HEK293 (cell line): ENCODE data around the gene FKBP4.

Experiments
- CTCF ChIA-PET: fragments of 350-600 bp; formaldehyde crosslinking; extraction: SDS; loops from one replicate; lab custom pipeline; 2021; ENCODE audit warnings: antibody characterized with exemption; lab: Yijun Ruan, JAX
- POLR2A ChIA-PET: fragments of 300-600 bp; formaldehyde crosslinking; extraction: SDS; loops from one replicate; lab custom pipeline; 2020; ENCODE audit warnings: antibody characterized with exemption, inconsistent platforms; lab: Yijun Ruan, JAX
- H3K27ac ChIP-seq: fragments of 200-500 bp; sonication (Bioruptor generic); 2 replicates; pipeline ENCODE4 v1.5.1; 2014; ENCODE audit warnings: low read depth, low read length, control low read depth, inconsistent platforms; ENCODE audit errors: extremely low read depth
- H3K36me3 ChIP-seq, 2 experiments: fragments of 200-500 bp in 1 of 2; sonication (Bioruptor generic) in 1 of 2; 1 replicate in 1 of 2; 2 replicates in 1 of 2; pipeline ENCODE4 v1.5.1; 2014 to 2017; ENCODE audit warnings: inconsistent platforms in 2 of 2, low read length in 2 of 2; ENCODE audit not compliant: control insufficient read depth in 2 of 2, insufficient read depth in 1 of 2
- H3K4me1 ChIP-seq: fragments of 200-500 bp; sonication (Bioruptor generic); 2 replicates; pipeline ENCODE4 v1.5.1; 2014; ENCODE audit warnings: mild to moderate bottlenecking, low read length, inconsistent platforms; ENCODE audit not compliant: control insufficient read depth, insufficient read depth
- H3K4me3 ChIP-seq: 2 replicates; pipeline ENCODE4 v1.5.1; 2011; ENCODE audit warnings: low read depth, mild to moderate bottlenecking, control low read depth, low read length, moderate library complexity
- H3K9me3 ChIP-seq: fragments of 200-500 bp; sonication (Bioruptor generic); 2 replicates; pipeline ENCODE4 v1.5.1; 2014; ENCODE audit warnings: low read depth, low read length, inconsistent platforms; ENCODE audit not compliant: control insufficient read depth, insufficient read depth
- GLI4 ChIP-seq: fragments of 450-650 bp; formaldehyde crosslinking; IDR thresholded peaks from 2 replicates; pipeline ENCODE4 v1.5.1; 2016; ENCODE audit warnings: missing biosample characterization, missing genetic modification characterization
- OSR2 ChIP-seq: fragments of 450-650 bp; formaldehyde crosslinking; IDR thresholded peaks from 2 replicates; pipeline ENCODE4 v1.5.1; 2016; ENCODE audit warnings: missing biosample characterization, missing genetic modification characterization
- PRDM6 ChIP-seq: fragments of 450-650 bp; formaldehyde crosslinking; IDR thresholded peaks from 2 replicates; pipeline ENCODE4 v1.5.1; 2017; ENCODE audit warnings: missing biosample characterization, missing genetic modification characterization
- SCRT2 ChIP-seq: fragments of 450-650 bp; formaldehyde crosslinking; IDR thresholded peaks from 2 replicates; pipeline ENCODE4 v1.5.1; 2016; ENCODE audit warnings: missing biosample characterization, missing genetic modification characterization
- SP7 ChIP-seq: fragments of 450-650 bp; formaldehyde crosslinking; IDR thresholded peaks from 2 replicates; pipeline ENCODE4 v1.5.1; 2016; ENCODE audit warnings: missing biosample characterization, missing genetic modification characterization
- ZBTB20 ChIP-seq: fragments of 450-650 bp; formaldehyde crosslinking; IDR thresholded peaks from 2 replicates; pipeline ENCODE4 v1.5.1; 2016; ENCODE audit warnings: missing biosample characterization, missing genetic modification characterization
- ZBTB8A ChIP-seq: fragments of 450-650 bp; formaldehyde crosslinking; IDR thresholded peaks from 2 replicates; pipeline ENCODE4 v1.5.1; 2016; ENCODE audit warnings: missing biosample characterization, missing genetic modification characterization
- ZFP37 ChIP-seq: fragments of 450-650 bp; formaldehyde crosslinking; IDR thresholded peaks from 2 replicates; pipeline ENCODE4 v1.5.1; 2016; ENCODE audit warnings: missing biosample characterization, missing genetic modification characterization
- ZFP69B ChIP-seq: fragments of 450-650 bp; formaldehyde crosslinking; IDR thresholded peaks from 2 replicates; pipeline ENCODE4 v1.5.1; 2016; ENCODE audit warnings: missing biosample characterization, missing genetic modification characterization
- ZNF10 ChIP-seq: fragments of 450-650 bp; formaldehyde crosslinking; IDR thresholded peaks from 2 replicates; pipeline ENCODE4 v1.5.1; 2017; ENCODE audit warnings: missing biosample characterization, missing genetic modification characterization
- ZNF175 ChIP-seq: fragments of 450-650 bp; formaldehyde crosslinking; IDR thresholded peaks from 2 replicates; pipeline ENCODE4 v1.5.1; 2016; ENCODE audit warnings: missing biosample characterization, missing genetic modification characterization
- ZNF223 ChIP-seq: fragments of 450-650 bp; formaldehyde crosslinking; IDR thresholded peaks from 2 replicates; pipeline ENCODE4 v1.5.1; 2016; ENCODE audit warnings: missing biosample characterization, missing genetic modification characterization
- ZNF239 ChIP-seq: fragments of 450-650 bp; formaldehyde crosslinking; IDR thresholded peaks from 2 replicates; pipeline ENCODE4 v1.5.1; 2016; ENCODE audit warnings: missing biosample characterization, missing genetic modification characterization
- ZNF280C ChIP-seq: fragments of 450-650 bp; formaldehyde crosslinking; IDR thresholded peaks from 2 replicates; pipeline ENCODE4 v1.5.1; 2016; ENCODE audit warnings: missing biosample characterization, missing genetic modification characterization
- ZNF302 ChIP-seq: fragments of 450-650 bp; formaldehyde crosslinking; IDR thresholded peaks from 2 replicates; pipeline ENCODE4 v1.5.1; 2016; ENCODE audit warnings: missing biosample characterization, missing genetic modification characterization, low read depth
- ZNF341 ChIP-seq: fragments of 450-650 bp; formaldehyde crosslinking; IDR thresholded peaks from 2 replicates; pipeline ENCODE4; 2016; ENCODE audit warnings: low read depth, missing biosample characterization, missing genetic modification characterization
- ZNF391 ChIP-seq: fragments of 450-650 bp; formaldehyde crosslinking; IDR thresholded peaks from 2 replicates; pipeline ENCODE4 v1.5.1; 2016; ENCODE audit warnings: low read depth, missing biosample characterization, missing genetic modification characterization, borderline replicate concordance
- ZNF548 ChIP-seq: fragments of 450-650 bp; formaldehyde crosslinking; IDR thresholded peaks from 2 replicates; pipeline ENCODE4 v1.5.1; 2016; ENCODE audit warnings: missing biosample characterization, missing genetic modification characterization
- ZNF600 ChIP-seq: fragments of 450-650 bp; formaldehyde crosslinking; IDR thresholded peaks from 2 replicates; pipeline ENCODE4 v1.5.1; 2016; ENCODE audit warnings: missing biosample characterization, missing genetic modification characterization
- ZNF670 ChIP-seq: fragments of 450-650 bp; formaldehyde crosslinking; IDR thresholded peaks from 2 replicates; pipeline ENCODE4 v1.5.1; 2016; ENCODE audit warnings: missing biosample characterization, missing genetic modification characterization, low read depth
- ZNF837 ChIP-seq: fragments of 450-650 bp; formaldehyde crosslinking; IDR thresholded peaks from 2 replicates; pipeline ENCODE4 v1.5.1; 2016; ENCODE audit warnings: missing biosample characterization, missing genetic modification characterization
- TF ChIP-seq, protein P1 (sequence below): fragments of 450-650 bp; formaldehyde crosslinking; IDR thresholded peaks from 2 replicates; pipeline ENCODE4 v1.5.1; 2016; ENCODE audit warnings: missing biosample characterization, missing genetic modification characterization

FKBP4 gene

GRCh38 chr12:2797721-2798418, 3.1 kb downstream of the FKBP4 start (continued):
- no peak for TF ChIP-seq ZFP69B (tag by site-specific recombination)

DNA sequence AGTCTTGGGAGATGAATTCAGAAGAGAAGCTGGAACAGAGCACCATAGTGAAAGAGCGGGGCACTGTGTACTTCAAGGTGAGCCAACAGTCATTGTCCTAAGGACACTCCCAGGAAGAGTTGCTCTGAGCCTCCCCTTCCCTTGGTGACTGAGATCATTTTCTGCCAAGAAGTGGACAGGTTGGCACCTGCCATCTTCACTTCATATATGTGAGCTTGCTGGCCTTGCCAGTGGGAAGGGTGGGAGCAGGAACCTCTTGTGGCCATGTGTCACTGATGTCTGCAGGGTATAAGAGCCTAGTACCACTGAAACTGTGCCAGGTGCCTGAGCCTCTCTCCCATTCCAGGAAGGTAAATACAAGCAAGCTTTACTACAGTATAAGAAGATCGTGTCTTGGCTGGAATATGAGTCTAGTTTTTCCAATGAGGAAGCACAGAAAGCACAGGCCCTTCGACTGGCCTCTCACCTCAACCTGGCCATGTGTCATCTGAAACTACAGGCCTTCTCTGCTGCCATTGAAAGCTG, 5.3 kb downstream of the FKBP4 start:
- ChIA-PET CTCF (interaction anchor here (1.1 to 2.0 kb wide), 3 partner anchors 14 to 45 kb away, joined by 3 to 6 read pairs (median 6); no protein-coding TSS in a partner anchor), POLR2A (no interaction called here)
- TF ChIP-seq ZNF223 (tag by site-specific recombination) (no peak), ZNF837 (tag by site-specific recombination) (no peak), ZNF239 (tag by site-specific recombination) (no peak), ZFP37 (tag by site-specific recombination) (no peak), GLI4 (no peak), ZNF175 (tag by site-specific recombination) (no peak), SP7 (no peak)
- no peak overlapping the region for H3K27ac ChIP-seq
- peaks cover 57 to 92% of the 10 kb centered on the region in 2 experiments for H3K36me3 ChIP-seq
- no peaks in the 10 kb centered on the region for H3K9me3 ChIP-seq
- peaks cover 3% of the 10 kb centered on the region; the same call in 1 of the 2 replicates for H3K4me1 ChIP-seq
- no peak overlapping the region for H3K4me3 ChIP-seq

DNA sequence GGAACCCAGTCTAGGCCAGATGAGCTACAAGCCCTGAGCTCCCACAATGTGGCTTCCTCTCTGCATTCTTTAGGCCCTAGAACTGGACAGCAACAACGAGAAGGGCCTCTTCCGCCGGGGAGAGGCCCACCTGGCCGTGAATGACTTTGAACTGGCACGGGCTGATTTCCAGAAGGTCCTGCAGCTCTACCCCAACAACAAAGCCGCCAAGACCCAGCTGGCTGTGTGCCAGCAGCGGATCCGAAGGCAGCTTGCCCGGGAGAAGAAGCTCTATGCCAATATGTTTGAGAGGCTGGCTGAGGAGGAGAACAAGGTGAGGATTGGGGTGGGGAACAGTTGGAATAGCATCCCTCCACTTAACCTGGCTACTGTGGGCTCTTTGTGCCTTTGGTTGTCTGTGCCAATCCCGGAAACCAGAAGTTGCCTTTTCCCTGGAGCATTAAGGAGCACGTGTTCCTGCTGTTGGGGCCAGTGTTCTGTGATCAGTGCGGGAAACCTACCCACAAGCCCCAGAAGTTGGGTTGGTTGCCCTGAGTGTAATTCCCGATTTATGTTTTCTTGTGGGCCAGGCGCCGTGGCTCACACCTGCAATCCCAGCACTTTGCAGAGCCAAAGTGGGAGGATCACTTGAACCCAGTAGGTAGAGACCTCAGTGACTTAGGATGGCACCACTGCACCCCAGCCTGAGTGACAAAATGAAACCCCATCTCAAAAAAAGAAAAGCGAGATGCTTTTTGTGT, 6.4 kb downstream of the FKBP4 start:
- POLR2A ChIA-PET, result no interaction called here
- Histone ChIP-seq H3K4me3 (no peak overlapping the region), H3K36me3 (peaks cover 65 to 99% of the 10 kb centered on the region in 2 experiments), H3K9me3 (no peaks in the 10 kb centered on the region), H3K4me1 (peaks cover 3% of the 10 kb centered on the region; the same call in 1 of the 2 replicates), H3K27ac (no peak overlapping the region)
- CTCF ChIA-PET, result interaction anchor here (0.8 to 1.8 kb wide), 2 partner anchors 12 to 13 kb away, joined by 3 to 6 read pairs; no protein-coding TSS in a partner anchor
- no peak for TF ChIP-seq ZNF670 (tag by site-specific recombination)
- no peak for TF ChIP-seq ZNF548 (tag by site-specific recombination)
- TF ChIP-seq, protein P1, sequence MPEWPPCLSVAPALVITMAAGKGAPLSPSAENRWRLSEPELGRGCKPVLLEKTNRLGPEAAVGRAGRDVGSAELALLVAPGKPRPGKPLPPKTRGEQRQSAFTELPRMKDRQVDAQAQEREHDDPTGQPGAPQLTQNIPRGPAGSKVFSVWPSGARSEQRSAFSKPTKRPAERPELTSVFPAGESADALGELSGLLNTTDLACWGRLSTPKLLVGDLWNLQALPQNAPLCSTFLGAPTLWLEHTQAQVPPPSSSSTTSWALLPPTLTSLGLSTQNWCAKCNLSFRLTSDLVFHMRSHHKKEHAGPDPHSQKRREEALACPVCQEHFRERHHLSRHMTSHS (tag by site-specific recombination), result no peak
- TF ChIP-seq OSR2, result no peak
- no peak for TF ChIP-seq ZBTB20 (tag by site-specific recombination)
- TF ChIP-seq ZNF10 (tag by site-specific recombination), result no peak

DNA sequence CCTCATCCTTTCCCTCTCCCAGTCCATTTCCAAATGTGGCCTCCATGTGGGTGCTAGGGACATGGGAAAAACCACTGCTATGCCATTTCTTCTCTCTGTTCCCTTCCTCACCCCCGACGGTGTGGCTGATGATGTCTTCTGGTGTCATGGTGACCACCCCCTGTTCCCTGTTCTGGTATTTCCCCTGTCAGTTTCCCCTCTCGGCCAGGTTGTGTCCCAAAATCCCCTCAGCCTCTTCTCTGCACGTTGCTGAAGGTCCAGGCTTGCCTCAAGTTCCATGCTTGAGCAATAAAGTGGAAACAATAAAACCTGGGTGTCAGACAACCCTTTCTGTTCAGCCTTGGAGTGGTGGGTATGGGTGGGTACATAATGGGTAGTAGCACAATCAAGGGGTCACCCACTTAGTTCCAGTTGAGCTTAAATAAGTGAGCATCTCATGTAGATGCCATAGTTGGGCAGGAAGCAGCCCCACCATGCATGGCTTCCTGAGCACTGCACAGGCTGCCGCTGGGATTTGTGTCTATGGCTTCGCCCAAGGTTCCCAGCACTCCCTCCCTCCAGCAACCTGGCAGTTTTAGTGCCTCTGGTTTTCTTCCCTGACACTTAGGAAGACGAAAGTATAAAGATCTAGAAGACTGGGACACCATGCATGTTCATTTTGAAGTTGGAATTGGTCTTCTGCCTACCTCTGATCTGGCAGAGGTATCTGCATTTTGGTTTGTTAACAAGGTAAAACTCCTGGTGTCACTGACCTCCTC, 9.0 kb downstream of the FKBP4 start:
- H3K36me3 ChIP-seq, result peaks cover 53 to 89% of the 10 kb centered on the region in 2 experiments
- CTCF ChIA-PET, result interaction anchor here (0.6 kb wide), 1 partner anchor 159 kb away, joined by 3 read pairs; no protein-coding TSS in a partner anchor
- no peak overlapping the region; the same call in 1 of the 2 replicates for H3K27ac ChIP-seq
- POLR2A ChIA-PET, result interaction anchor here (0.6 to 1.1 kb wide), 3 partner anchors 8 to 18 kb away, joined by 4 to 6 read pairs (median 5); no protein-coding TSS in a partner anchor
- no peaks in the 10 kb centered on the region for H3K4me1 ChIP-seq
- no peak overlapping the region for H3K4me3 ChIP-seq
- no peaks in the 10 kb centered on the region for H3K9me3 ChIP-seq
- no peak for TF ChIP-seq ZNF302 (tag by site-specific recombination)
- no peak for TF ChIP-seq ZBTB8A (tag by site-specific recombination)
- TF ChIP-seq SCRT2 (tag by site-specific recombination), result no peak
- no peak for TF ChIP-seq ZNF341 (tag by site-specific recombination)
- TF ChIP-seq ZNF600, result no peak
- no peak for TF ChIP-seq ZNF391
- no peak for TF ChIP-seq PRDM6 (tag by site-specific recombination)
- no peak for TF ChIP-seq ZNF280C (tag by site-specific recombination)
